Trophoblast cell (in vitro differentiated cells and primary cell): ENCODE data around the gene WNT9A.

ENCODE experiments used
- DNase-seq, 2 donors: peaks; one replicate each; pipeline ENCODE4 v3.0.0-alpha.2; 2016
- H2AFZ ChIP-seq: 2 replicates; pipeline ENCODE4 v1.6.1; 2013; ENCODE audit warnings: low read length, moderate library complexity, mild to moderate bottlenecking; ENCODE audit not compliant: insufficient read depth, poor library complexity
- H2AK5ac ChIP-seq: 2 replicates; pipeline ENCODE4 v1.6.1; 2013; ENCODE audit warnings: mild to moderate bottlenecking, low read length
- H2BK120ac ChIP-seq: 2 replicates; pipeline ENCODE4 v1.6.1; 2013; ENCODE audit warnings: low read length, mild to moderate bottlenecking, moderate library complexity; ENCODE audit not compliant: insufficient read depth, poor library complexity
- H2BK12ac ChIP-seq: 2 replicates; pipeline ENCODE4 v1.6.1; 2013; ENCODE audit warnings: mild to moderate bottlenecking, low read length, moderate library complexity
- H2BK5ac ChIP-seq: 2 replicates; pipeline ENCODE4 v1.6.1; 2013; ENCODE audit warnings: low read length, low read depth, moderate library complexity, mild to moderate bottlenecking; ENCODE audit not compliant: poor library complexity
- H3K14ac ChIP-seq: 2 replicates; pipeline ENCODE4 v1.6.1; 2013; ENCODE audit warnings: mild to moderate bottlenecking, low read length
- H3K18ac ChIP-seq: 2 replicates; pipeline ENCODE4 v1.6.1; 2013; ENCODE audit warnings: mild to moderate bottlenecking, low read length
- H3K23ac ChIP-seq: 2 replicates; pipeline ENCODE4 v1.6.1; 2013; ENCODE audit warnings: low read length
- H3K27ac ChIP-seq: 2 replicates; pipeline ENCODE4 v1.5.1; 2013; ENCODE audit warnings: low read depth, mild to moderate bottlenecking, inconsistent platforms, low read length, moderate library complexity
- H3K27me3 ChIP-seq: 2 replicates; pipeline ENCODE4 v1.6.1; 2013; ENCODE audit warnings: inconsistent platforms, mild to moderate bottlenecking, low read length, moderate library complexity; ENCODE audit not compliant: insufficient read depth
- H3K36me3 ChIP-seq, 2 experiments: 1 replicate in 1 of 2; 2 replicates in 1 of 2; pipeline ENCODE4 v1.6.1; 2013; ENCODE audit warnings: low read length in 2 of 2, mild to moderate bottlenecking in 2 of 2, moderate library complexity in 1 of 2; ENCODE audit not compliant: insufficient read depth in 2 of 2, control insufficient read depth in 1 of 2
- H3K4ac ChIP-seq: 2 replicates; pipeline ENCODE4 v1.6.1; 2013; ENCODE audit warnings: low read depth, mild to moderate bottlenecking, low read length, moderate library complexity
- H3K4me1 ChIP-seq, 2 experiments: 1 replicate in 1 of 2; 2 replicates in 1 of 2; pipeline ENCODE4 v1.6.1; 2013; ENCODE audit warnings: low read length in 2 of 2, mild to moderate bottlenecking in 2 of 2, moderate library complexity in 1 of 2; ENCODE audit not compliant: insufficient read depth in 2 of 2, control insufficient read depth in 1 of 2
- H3K4me2 ChIP-seq: 2 replicates; pipeline ENCODE4 v1.6.1; 2013; ENCODE audit warnings: inconsistent platforms, mild to moderate bottlenecking, low read length, moderate library complexity
- H3K4me3 ChIP-seq: 2 replicates; pipeline ENCODE4 v1.5.1; 2013; ENCODE audit warnings: mild to moderate bottlenecking, low read depth, low read length, inconsistent platforms
- H3K79me1 ChIP-seq: one replicate; pipeline ENCODE4 v1.6.1; 2013; ENCODE audit warnings: low read length
- H3K79me2 ChIP-seq: 2 replicates; pipeline ENCODE4 v1.6.1; 2013; ENCODE audit warnings: low read length, mild to moderate bottlenecking; ENCODE audit not compliant: control insufficient read depth, insufficient read depth, poor library complexity
- H3K9ac ChIP-seq: 2 replicates; pipeline ENCODE4 v1.6.1; 2013; ENCODE audit warnings: mild to moderate bottlenecking, low read length
- H3K9me3 ChIP-seq: 2 replicates; pipeline ENCODE4 v1.6.1; 2013; ENCODE audit warnings: low read depth, mild to moderate bottlenecking, control low read depth, inconsistent platforms, low read length; ENCODE audit not compliant: insufficient read depth
- H4K12ac ChIP-seq: 2 replicates; pipeline ENCODE4 v1.6.1; 2013; ENCODE audit warnings: low read depth, mild to moderate bottlenecking, low read length, moderate library complexity
- H4K8ac ChIP-seq: 2 replicates; pipeline ENCODE4 v1.6.1; 2013; ENCODE audit warnings: low read depth, mild to moderate bottlenecking, low read length, moderate library complexity
- H4K91ac ChIP-seq: one replicate; pipeline ENCODE4 v1.6.1; 2013; ENCODE audit warnings: low read depth, mild to moderate bottlenecking, low read length, moderate library complexity
- WGBS: extraction: QIAGEN DNeasy Blood & Tissue Kit; methylation state at CpG from one replicate; pipeline ENCODE4 v1.1.7; 2013; ENCODE audit warnings: missing lambda C conversion rate; ENCODE audit not compliant: insufficient read length, insufficient coverage; ENCODE audit errors: extremely low coverage; 5-methylcytosine and 5-hydroxymethylcytosine counted together

Gene WNT9A

DNA sequence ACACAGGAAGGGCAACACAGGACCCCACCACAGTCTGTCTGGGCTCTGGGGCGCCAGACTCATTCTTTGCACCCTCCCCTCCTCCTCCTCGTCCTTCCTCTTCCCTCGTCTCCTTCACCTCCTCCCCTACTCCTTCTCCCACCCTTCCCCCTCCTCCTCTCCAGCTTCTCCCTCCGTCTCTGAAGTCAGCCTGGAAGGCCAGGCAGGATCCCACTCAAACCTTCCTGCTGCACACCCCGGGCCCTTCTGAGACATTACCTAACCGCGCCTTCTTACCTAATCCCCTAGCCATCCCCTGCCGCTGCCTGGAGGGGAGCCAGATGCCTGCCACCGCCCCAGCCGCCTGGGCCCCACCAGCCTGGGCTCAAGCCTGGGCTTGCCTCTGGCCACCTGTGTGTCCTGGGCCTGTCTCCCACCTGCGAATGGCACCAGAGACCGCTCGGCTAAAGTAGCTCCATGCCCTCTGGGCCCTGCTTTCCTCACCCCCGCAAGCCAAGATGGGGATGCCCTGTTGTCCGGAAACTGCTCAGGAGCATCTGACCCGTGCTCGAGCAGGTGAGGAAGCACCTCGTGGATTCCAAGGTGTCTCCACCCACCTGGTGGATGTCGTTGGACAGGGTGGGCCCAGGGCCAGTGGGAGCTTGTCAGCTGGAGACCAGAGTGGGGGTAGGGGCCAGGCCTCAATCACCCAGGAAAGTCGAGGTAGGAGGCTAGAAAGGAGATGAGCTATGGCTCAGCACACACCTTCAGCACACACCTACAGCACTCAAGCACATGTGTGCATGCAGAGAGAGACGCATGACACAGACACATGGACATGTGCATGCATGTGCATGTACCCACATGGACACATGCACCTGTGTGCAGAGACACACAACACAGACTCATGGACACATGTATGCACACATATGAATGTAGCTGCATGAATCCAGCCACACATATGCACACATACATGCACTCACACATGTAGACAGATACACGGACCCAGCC, 31.9 kb downstream of the WNT9A start:
- no peak overlapping the region for H3K9ac ChIP-seq
- no peaks in the 10 kb centered on the region for H3K27me3 ChIP-seq
- H3K14ac ChIP-seq = peak overlapping the region; percentile 76
- H4K12ac ChIP-seq = no peak overlapping the region
- peak overlapping the region; percentile 18 for H3K4ac ChIP-seq
- peaks cover 6% of the 10 kb centered on the region for H3K9me3 ChIP-seq
- peaks cover 31 to 46% of the 10 kb centered on the region in 2 experiments for H3K4me1 ChIP-seq
- no peak overlapping the region for H3K4me2 ChIP-seq
- H2BK5ac ChIP-seq = peak overlapping the region; percentile 15
- peak overlapping the region; percentile 67 for H3K18ac ChIP-seq
- no peak overlapping the region for H3K23ac ChIP-seq
- H3K79me1 ChIP-seq = peaks cover 21% of the 10 kb centered on the region
- H2BK12ac ChIP-seq = peak overlapping the region; percentile 48
- no peak for DNase-seq
- no peak overlapping the region for H2AFZ ChIP-seq
- peak overlapping the region; percentile 57 for H4K8ac ChIP-seq
- H4K91ac ChIP-seq = peak overlapping the region; percentile 86
- peak overlapping the region; percentile 87 for H2BK120ac ChIP-seq
- peaks cover 5 to 9% of the 10 kb centered on the region in 2 experiments for H3K36me3 ChIP-seq
- no peak overlapping the region for H3K4me3 ChIP-seq
- peak overlapping the region; percentile 38 for H3K27ac ChIP-seq
- H2AK5ac ChIP-seq = peak overlapping the region; percentile 27
- WGBS = 100% methylated on average over 2 of the region's 22 CpGs
- H3K79me2 ChIP-seq = peaks cover 3% of the 10 kb centered on the region

DNA sequence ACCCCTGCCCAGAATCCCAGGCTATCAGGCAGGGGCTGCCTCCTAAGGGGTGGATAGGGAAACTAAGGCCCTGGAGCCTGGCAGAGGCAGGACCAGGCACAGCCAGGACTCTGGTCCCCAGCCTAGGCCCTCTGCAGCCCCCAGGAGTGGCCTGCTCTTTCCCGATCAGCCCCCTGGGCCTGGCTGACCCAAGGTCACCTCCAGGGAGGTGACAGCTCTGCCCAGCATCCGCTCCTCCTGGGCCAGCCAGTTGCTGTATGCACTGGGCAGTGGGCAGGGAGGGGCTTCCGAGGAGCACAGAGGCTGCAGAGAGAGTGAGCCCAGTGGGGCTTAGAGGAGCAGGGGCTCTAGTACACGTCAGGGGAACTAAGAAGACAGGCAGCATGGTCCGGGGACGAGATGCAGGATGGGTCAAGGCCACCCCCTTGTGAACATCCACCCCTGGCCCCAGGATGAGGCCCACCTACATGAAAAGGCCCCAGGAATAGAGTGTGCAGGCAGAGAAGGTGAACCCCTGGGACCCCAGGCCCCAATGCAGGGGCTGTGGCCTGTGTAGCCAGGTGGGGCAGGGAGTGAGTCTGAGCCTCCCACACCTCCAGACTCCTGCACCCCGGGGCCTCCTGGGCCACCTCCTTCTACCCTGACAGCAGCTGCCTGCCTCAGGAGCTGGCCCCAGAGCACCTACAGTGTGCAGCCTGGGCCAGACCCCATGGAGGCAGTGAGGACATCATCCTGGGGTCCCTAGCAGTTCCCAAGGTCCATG, 32.8 kb downstream of the WNT9A start:
- Histone ChIP-seq H2AK5ac (peak overlapping the region; percentile 27), H2BK120ac (peak overlapping the region; percentile 87), H4K12ac (peak overlapping the region; percentile 16), H3K4me2 (no peak overlapping the region), H3K18ac (peak overlapping the region; percentile 67), H4K8ac (peak overlapping the region; percentile 57), H4K91ac (peak overlapping the region; percentile 86), H3K27me3 (no peaks in the 10 kb centered on the region), H2BK5ac (peak overlapping the region; percentile 15), H3K4ac (peak overlapping the region; percentile 18), H3K4me1 (peaks cover 34 to 55% of the 10 kb centered on the region in 2 experiments), H3K79me2 (peaks cover 3% of the 10 kb centered on the region), H3K9me3 (peaks cover 6% of the 10 kb centered on the region), H3K9ac (no peak overlapping the region), H2BK12ac (peak overlapping the region; percentile 48), H3K36me3 (peaks cover 0 to 5% of the 10 kb centered on the region in 2 experiments), H3K23ac (no peak overlapping the region), H3K14ac (peak overlapping the region; percentile 76), H3K4me3 (no peak overlapping the region), H2AFZ (no peak overlapping the region), H3K27ac (peak overlapping the region; percentile 38), H3K79me1 (peaks cover 27% of the 10 kb centered on the region)
- no peak for DNase-seq
- WGBS = no CpG with 5 or more reads among the region's 7 CpGs

DNA sequence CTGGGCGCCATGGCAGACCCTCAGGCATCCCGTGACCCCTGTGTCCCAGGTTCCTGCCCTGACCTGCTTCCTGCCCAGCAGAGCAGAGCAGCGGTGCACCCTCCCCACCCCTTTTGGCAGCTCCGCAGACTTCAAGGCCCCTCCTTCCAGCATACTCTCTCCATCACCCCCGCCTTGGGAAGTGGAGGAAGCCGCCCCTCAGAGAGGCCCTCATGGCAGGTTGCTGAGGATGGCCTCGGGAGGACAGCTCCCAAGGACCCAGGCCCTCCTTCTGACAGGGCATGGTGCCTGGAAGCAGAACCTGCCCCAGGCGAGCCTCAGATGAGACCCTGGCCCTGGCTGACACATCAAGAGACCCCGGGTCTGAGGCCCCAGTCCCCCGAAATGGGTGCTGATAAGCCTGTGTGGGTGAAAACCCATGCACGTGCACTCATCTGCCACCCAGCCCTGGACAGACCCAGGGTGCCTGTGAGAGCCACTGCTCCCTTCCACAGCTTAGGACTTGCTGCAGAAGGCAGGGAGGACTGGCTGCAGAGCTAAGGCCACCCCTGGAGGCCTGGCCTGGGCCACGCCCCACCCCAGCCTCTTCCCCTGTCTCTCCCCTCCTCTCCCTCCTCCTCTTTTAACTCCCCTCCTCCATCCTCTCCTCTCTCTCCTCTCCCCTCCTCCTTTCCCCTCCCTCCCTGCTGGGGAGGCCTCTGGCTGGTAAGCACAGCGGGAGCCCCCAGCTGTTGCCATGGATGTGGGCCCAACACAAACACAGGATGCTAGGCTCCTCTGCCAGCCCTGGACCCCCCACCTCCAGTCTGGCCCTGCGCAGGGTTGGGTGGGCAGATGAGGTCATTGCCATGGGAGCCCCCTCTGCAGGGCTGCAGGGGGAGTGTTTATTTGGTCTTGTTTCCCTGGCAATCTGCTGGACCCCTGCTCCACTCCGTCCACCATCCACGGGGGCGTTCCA, 33.7 kb downstream of the WNT9A start:
- Histone ChIP-seq H3K27ac (no peak overlapping the region), H2BK12ac (peak overlapping the region; percentile 48), H4K91ac (peak overlapping the region; percentile 86)

More for the DNA sequence above, 33.7 kb downstream of the WNT9A start:
- Histone ChIP-seq H3K4ac (no peak overlapping the region), H2BK5ac (no peak overlapping the region), H4K12ac (peak overlapping the region; percentile 16), H3K4me3 (no peak overlapping the region), H4K8ac (no peak overlapping the region), H3K79me1 (peaks cover 27% of the 10 kb centered on the region), H3K9me3 (peaks cover 3% of the 10 kb centered on the region), H3K14ac (peak overlapping the region; percentile 76), H3K27me3 (no peaks in the 10 kb centered on the region), H3K9ac (no peak overlapping the region), H3K4me1 (peaks cover 34 to 55% of the 10 kb centered on the region in 2 experiments), H3K18ac (peak overlapping the region; percentile 26), H3K36me3 (peaks cover 0 to 2% of the 10 kb centered on the region in 2 experiments), H2AK5ac (no peak overlapping the region), H3K79me2 (peaks cover 3% of the 10 kb centered on the region), H3K23ac (no peak overlapping the region), H2BK120ac (peak overlapping the region; percentile 87), H3K4me2 (no peak overlapping the region), H2AFZ (no peak overlapping the region)
- DNase-seq = no peak
- no CpG with 5 or more reads among the region's 17 CpGs for WGBS
